ENCODE results near the gene ARHGEF16. TPM values are rescaled to one million over a fixed set of nuclear protein-coding genes. Genes with fewer than 3 reads are reported as not detected.

The ARHGEF16 gene
- total and polyA plus RNA-seq, 2 donors (not counting 1 experiment from before 2014, with no cell fraction given), result 0.13 to 0.22 TPM

GRCh38 chr1:3456964-3457909 lies 2.8 kb downstream of the ARHGEF16 start:
- ChIA-PET POLR2A (no interaction called here), CTCF (no interaction called here)
- no peak overlapping the region for H3K27ac Mint-ChIP-seq
- Histone ChIP-seq H3K4me3 (ENCODE audit: control extremely low read depth in 1 of 5, extremely low read depth in 1 of 5, insufficient read depth in 1 of 5, low read depth in 2 of 5, low read length in 4 of 5) (no peak overlapping the region), H3K27me3 (replicated peaks in 1 of 4; ENCODE audit: control extremely low read depth in 1 of 4, control insufficient read depth in 3 of 4, insufficient read depth in 4 of 4, low read length in 3 of 4) (peaks cover 0 to 32% (median 13%) of the 10 kb centered on the region in 4 experiments), H4K20me1 (ENCODE audit: control insufficient read depth, insufficient read depth, low read length, poor library complexity, severe bottlenecking) (no peaks in the 10 kb centered on the region), H3K4me1 (ENCODE audit: control insufficient read depth in 2 of 2, insufficient read depth in 2 of 2, low read length in 2 of 2) (peaks cover 16 to 20% of the 10 kb centered on the region in 2 donors), H3K9ac (ENCODE audit: low read length) (no peak overlapping the region), H3K9me3 (ENCODE audit: control extremely low read depth in 1 of 3, control insufficient read depth in 2 of 3, insufficient read depth in 1 of 3, low read length in 2 of 3) (peaks cover 0 to 13% (median 0%) of the 10 kb centered on the region in 3 donors), H3K27ac (ENCODE audit: low read length in 2 of 2) (no peak overlapping the region), H2AFZ (ENCODE audit: insufficient read depth, low read depth, low read length, poor library complexity, severe bottlenecking) (no peak overlapping the region), H3K79me2 (ENCODE audit: control insufficient read depth, insufficient read depth, low read length) (no peaks in the 10 kb centered on the region), H3K4me2 (replicated peaks; ENCODE audit: low read depth, low read length, poor library complexity, severe bottlenecking) (no peak overlapping the region), H3K36me3 (replicated peaks in 1 of 2; ENCODE audit: control extremely low read depth in 1 of 2, control insufficient read depth in 1 of 2, extremely low read depth in 1 of 2, insufficient read depth in 2 of 2, low read length in 1 of 2) (no peaks in the 10 kb centered on the region)
- H3K4me3 Mint-ChIP-seq, result no peak overlapping the region
- intact Hi-C loops (cut with micrococcal nuclease), result no loop called here
- DNase-seq (no peak), ATAC-seq (ENCODE audit: low read depth) (no peak)
- 94% methylated on average over 21 of the region's 29 CpGs for WGBS (ENCODE audit: insufficient coverage)
- H3K4me1 Mint-ChIP-seq, result peaks cover 3% of the 10 kb centered on the region
- TF ChIP-seq CTCF (IDR thresholded peaks at IDR 0.05), result no peak
- no peak for TF ChIP-seq EZH2 (IDR thresholded peaks at IDR 0.05; ENCODE audit: borderline replicate concordance, insufficient read depth, low read depth, low read length, poor library complexity, severe bottlenecking)
- no peaks in the 10 kb centered on the region for H3K9me3 Mint-ChIP-seq (ENCODE audit: insufficient read depth)
- peaks cover 4% of the 10 kb centered on the region for H3K27me3 Mint-ChIP-seq
